ENCODE data around the gene MINK1. TPM values are rescaled to one million over a fixed set of nuclear protein-coding genes. Genes with fewer than 3 reads are reported as not detected.

The MINK1 gene
- polyA plus RNA-seq, 1 experiment = 69.1 TPM

GRCh38 chr17:4858068-4858881 lies 25.1 kb downstream of the MINK1 start:
- Histone ChIP-seq H3K36me3 (ENCODE audit: control insufficient read depth, insufficient read depth, low read length) (peaks cover 1% of the 10 kb centered on the region; the same call in 1 of the 2 replicates), H3K27me3 (ENCODE audit: control insufficient read depth, insufficient read depth, low read length) (no peaks in the 10 kb centered on the region), H3K4me3 (ENCODE audit: low read depth, low read length) (no peak overlapping the region)
- TF ChIP-seq, protein P1, sequence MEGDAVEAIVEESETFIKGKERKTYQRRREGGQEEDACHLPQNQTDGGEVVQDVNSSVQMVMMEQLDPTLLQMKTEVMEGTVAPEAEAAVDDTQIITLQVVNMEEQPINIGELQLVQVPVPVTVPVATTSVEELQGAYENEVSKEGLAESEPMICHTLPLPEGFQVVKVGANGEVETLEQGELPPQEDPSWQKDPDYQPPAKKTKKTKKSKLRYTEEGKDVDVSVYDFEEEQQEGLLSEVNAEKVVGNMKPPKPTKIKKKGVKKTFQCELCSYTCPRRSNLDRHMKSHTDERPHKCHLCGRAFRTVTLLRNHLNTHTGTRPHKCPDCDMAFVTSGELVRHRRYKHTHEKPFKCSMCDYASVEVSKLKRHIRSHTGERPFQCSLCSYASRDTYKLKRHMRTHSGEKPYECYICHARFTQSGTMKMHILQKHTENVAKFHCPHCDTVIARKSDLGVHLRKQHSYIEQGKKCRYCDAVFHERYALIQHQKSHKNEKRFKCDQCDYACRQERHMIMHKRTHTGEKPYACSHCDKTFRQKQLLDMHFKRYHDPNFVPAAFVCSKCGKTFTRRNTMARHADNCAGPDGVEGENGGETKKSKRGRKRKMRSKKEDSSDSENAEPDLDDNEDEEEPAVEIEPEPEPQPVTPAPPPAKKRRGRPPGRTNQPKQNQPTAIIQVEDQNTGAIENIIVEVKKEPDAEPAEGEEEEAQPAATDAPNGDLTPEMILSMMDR (IDR thresholded peaks at IDR 0.05; ENCODE audit: insufficient read depth, low read depth, low read length) = no peak
- POLR2A ChIA-PET = interaction anchor here (0.6 kb wide), 1 partner anchor 62 kb away, joined by 5 read pairs; the partner anchor contains the start of gene PSMB6
- CTCF ChIA-PET = interaction anchor here (0.6 to 2.5 kb wide), 7 partner anchors 9 to 68 kb away, joined by 3 to 10 read pairs (median 4); partner anchors contain the start of gene CHRNE
- DNase-seq (ENCODE audit: low read depth) = no peak

DNA sequence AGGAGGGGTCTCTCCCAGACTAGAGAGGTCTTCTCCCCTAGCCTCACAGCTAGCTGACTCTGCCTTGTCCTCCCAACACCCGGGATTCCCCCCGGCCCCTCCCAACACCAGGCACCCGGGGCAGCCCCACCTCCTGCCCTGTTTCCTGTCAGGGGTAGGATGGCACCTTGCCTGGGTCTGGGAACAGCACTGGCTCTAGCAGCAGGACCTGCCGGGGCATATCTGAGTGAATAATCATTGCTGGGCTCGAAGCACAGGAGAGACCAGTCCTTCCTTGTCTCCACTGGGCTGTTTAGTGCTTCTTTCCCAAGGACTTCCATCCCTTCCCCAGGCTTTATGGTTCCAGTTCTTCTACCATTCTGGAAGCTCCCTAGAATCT lies 25.7 kb downstream of the MINK1 start:
- POLR2A ChIA-PET = no interaction called here
- Histone ChIP-seq H3K27me3 (ENCODE audit: control insufficient read depth, insufficient read depth, low read length) (no peaks in the 10 kb centered on the region), H3K4me3 (ENCODE audit: low read depth, low read length) (no peak overlapping the region), H3K36me3 (ENCODE audit: control insufficient read depth, insufficient read depth, low read length) (peaks cover 1% of the 10 kb centered on the region; the same call in 1 of the 2 replicates)
- no peak for DNase-seq (ENCODE audit: low read depth)
- TF ChIP-seq, protein P1 (IDR thresholded peaks at IDR 0.05; ENCODE audit: insufficient read depth, low read depth, low read length) = no peak
- CTCF ChIA-PET = interaction anchor here (0.6 to 1.5 kb wide), 4 partner anchors 9 to 39 kb away, joined by 3 to 4 read pairs (median 4); no protein-coding TSS in a partner anchor

- Histone ChIP-seq H3K4me3 (ENCODE audit: low read depth, low read length) (no peak overlapping the region), H3K36me3 (ENCODE audit: control insufficient read depth, insufficient read depth, low read length) (peaks cover 1% of the 10 kb centered on the region; the same call in 1 of the 2 replicates), H3K27me3 (ENCODE audit: control insufficient read depth, insufficient read depth, low read length) (no peaks in the 10 kb centered on the region)
- ChIA-PET CTCF (interaction anchor here (0.6 to 2.0 kb wide), 3 partner anchors 21 to 70 kb away, joined by 3 to 7 read pairs (median 3); no protein-coding TSS in a partner anchor), POLR2A (no interaction called here)
- no peak for DNase-seq (ENCODE audit: low read depth)
- TF ChIP-seq, protein P1 (IDR thresholded peaks at IDR 0.05; ENCODE audit: insufficient read depth, low read depth, low read length) = no peak
These were observed 26.9 kb downstream of the MINK1 start for GRCh38 chr17:4859816-4860625.

GRCh38 chr17:4860651-4861050 lies 27.5 kb downstream of the MINK1 start:
- Histone ChIP-seq H3K27me3 (ENCODE audit: control insufficient read depth, insufficient read depth, low read length) (no peaks in the 10 kb centered on the region), H3K4me3 (ENCODE audit: low read depth, low read length) (no peak overlapping the region), H3K36me3 (ENCODE audit: control insufficient read depth, insufficient read depth, low read length) (peaks cover 1% of the 10 kb centered on the region; the same call in 1 of the 2 replicates)
- TF ChIP-seq, protein P1 (IDR thresholded peaks at IDR 0.05; ENCODE audit: insufficient read depth, low read depth, low read length) = no peak
- DNase-seq (ENCODE audit: low read depth) = no peak
- POLR2A ChIA-PET = no interaction called here
- CTCF ChIA-PET = interaction anchor here (1.0 to 2.0 kb wide), 2 partner anchors 21 to 71 kb away, joined by 3 to 7 read pairs; no protein-coding TSS in a partner anchor
